EL (cell line): ENCODE data around the gene PTPN23.
"Not testable (repeated sequence)": the region's sequence is repeated elsewhere in the genome, so short reads cannot be mapped to it uniquely, and the experiment has no call there.

Experiments used
- DNase-seq: peaks from one replicate; pipeline ENCODE4 v3.0.0-alpha.2; 2016

PTPN23 gene

DNA sequence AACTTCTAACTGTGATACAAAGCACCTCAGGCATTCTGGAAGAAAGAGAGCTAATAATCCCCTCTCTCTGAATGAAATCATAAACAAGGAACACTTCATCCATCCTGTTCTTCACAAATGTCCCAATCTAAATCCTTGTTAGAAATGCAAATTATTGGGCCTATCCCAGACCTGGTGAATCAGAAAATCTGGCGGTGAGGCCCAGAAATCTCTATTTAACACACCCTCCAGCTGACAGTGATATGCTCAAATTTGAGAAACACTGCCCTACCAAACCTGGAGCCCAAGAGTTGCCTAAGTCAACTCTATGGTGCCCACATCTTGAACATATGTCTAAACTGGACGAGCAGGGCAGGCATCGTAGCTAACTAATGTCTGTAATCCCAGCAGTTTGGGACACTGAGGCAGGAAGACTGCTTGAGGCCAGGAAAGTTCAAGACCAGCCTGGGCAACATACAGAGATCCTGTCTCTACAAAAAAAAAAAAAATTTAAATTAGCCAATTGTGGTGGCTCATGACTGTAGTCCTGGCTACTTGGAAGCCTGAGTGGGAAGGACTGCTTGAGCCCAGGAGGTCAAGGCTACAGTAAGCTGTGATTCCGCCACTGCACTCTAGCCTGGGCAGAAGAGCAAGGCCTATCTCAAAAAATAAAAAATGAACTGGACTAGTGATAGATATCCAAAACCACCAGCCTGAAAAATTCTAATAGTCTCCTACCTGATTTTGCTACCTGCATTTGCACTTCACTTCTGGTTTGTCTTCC is 71.8 kb downstream of the PTPN23 start:
- no peak for DNase-seq

DNA sequence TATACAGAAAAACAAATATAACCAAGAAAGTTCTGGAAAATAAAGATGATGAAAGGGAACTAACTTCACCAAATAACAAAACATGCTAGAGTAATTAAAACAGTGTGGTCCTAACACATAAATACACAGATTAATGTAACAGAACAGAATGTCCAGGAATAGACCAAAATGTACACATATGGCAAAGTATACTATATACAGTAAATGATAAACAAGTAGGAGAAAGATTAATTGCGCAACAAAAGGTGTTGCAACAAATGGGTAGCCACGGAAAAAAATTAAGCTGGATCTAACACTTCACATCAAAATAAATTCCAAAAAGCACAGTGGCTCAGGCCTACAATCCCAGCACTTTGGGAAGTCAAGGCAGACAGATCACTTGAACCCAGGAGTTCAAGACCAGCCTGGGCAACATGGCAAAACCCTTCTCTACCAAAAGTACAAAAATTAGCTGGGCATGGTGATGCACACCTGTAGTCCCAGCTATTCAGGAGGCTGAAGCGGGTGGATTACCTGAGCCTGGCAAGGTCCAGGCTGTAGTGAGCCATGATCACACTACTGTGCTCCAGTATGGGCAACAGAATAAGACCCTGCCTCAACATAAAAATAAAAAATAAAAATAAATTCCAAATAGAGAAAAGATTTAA is 75.1 kb downstream of the PTPN23 start:
- no peak for DNase-seq

DNA sequence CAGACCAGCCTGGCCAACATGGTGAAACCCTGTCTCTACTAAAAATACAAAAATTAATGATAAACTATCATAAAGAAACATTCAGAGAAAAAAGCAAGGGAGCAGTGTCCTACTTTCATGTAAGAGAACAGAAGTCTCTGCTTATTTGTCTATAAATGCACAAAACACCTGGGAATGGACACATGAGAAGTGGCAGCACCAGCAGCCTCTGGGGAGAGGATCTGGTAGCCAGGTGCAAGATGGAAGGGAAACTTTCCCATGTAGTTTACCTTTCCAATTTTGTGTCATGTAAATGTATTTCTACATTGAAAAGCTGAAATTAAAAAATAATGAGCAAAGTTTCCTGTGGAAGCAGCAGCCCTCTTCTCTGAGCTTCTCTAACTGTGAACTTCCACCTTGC is 76.2 kb downstream of the PTPN23 start:
- DNase-seq, result no peak

DNA sequence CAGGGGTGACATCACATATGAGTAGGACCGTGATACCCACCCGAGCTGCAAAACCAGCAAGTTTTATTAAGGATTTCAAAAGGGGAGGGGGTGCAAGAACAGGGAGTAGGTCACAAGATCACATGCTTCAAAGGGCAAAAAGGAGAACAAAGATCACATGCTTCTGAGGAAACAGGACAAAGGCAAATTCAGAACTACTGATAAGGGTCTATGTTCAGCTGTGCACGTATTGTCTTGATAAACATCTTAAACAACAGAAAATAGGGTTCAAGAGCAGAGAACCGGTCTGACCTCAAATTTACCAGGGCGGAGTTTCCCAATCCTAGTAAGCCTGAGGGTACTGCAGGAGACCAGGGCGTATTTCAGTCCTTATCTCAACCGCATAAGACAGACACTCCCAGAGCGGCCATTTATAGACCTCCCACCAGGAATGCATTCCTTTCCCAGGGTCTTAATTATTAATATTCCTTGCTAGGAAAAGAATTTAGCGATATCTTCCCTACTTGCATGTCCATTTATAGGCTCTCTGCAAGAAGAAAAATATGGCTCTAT is 78.8 kb downstream of the PTPN23 start:
- DNase-seq, result not testable (repeated sequence)
